ENCODE results near the gene IFNA21.
"Not testable (repeated sequence)": the region's sequence is repeated elsewhere in the genome, so short reads cannot be mapped to it uniquely, and the experiment has no call there.

Gene IFNA21

DNA sequence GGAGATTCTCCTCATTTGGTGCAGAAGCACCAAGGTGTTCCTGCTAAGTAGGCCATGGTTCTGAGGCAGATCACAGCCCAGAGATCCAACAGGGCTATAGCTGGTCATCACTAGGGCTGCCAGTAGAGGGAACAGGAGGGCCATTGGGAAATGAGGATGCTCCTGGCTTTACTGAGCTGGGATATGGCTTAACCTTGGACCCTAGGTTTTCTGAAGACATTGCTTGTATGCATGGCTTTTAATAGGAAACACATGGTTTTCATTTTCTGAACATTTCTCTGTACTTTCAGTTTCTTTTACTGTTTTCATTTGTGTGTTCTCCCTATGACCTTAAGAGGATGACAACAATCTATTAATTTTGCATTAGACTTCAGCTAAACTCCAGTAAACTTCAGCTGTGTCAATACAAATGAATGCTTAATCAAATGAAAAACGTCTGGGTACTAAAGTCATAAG is 25.0 kb downstream of the IFNA21 start, which contains the start of gene IFNW1:
TSS of gene IFNW1 (minus strand) at position 406 of the 456 bp plus-strand sequence. CDS start at position 144, 262 bp downstream.
- no peak for DNase-seq

DNA sequence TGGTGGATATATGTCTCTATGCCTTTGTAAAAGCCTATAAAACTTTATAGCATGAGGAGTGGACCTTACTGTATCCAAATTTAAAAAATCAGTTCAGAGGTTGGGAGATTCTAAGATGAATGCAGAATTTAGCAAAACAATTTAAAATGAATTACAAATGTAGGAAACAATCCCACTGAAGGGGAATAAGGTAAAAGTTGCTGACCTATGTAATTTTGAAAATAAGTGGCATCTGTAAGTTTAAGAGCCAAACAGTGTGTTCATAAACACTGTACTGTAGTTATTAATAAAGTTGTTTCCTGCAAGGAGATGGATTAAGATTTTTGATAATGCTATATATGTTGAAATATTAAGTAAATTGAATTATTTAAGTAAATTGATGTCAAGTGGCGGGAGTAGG is 29.4 kb downstream of the IFNA21 start:
- DNase-seq = no peak

DNA sequence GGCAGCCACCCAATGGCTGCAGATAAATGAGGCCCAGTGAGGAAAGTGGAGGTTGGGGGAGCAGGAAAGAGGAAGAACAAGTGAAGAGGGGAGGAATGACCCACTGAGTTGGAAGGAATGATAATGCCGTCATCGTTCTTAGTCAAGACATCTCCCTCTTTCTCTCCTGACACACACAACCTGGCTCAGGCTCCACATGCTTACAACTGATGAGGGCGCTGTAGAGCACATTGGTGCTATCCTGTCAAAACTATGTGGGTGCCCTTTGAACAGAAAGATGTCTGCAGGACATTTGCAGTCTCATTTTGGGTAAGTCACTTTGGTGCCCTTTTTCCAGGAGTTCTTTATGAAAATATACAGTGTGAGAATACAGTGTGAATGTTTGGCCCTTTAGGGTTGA is 30.7 kb downstream of the IFNA21 start:
- no peak for DNase-seq

DNA sequence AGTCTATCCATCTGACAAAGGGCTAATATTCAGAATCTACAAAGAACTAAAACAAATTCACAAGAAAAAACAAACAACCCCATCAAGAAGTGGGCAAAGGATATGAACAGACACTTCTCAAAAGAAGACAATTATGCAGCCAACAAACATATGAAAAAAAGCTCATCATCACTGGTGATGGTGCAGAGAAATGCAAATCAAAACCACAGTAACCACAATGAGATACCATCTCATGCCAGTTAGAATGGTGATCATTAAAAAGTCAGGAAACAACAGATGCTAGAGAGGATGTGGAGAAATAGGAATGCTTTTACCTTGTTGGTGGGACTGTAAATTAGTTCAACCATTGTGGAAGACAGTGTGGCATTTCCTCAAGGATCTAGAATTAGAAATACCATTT is 38.3 kb downstream of the IFNA21 start:
- not testable (repeated sequence) for DNase-seq

DNA sequence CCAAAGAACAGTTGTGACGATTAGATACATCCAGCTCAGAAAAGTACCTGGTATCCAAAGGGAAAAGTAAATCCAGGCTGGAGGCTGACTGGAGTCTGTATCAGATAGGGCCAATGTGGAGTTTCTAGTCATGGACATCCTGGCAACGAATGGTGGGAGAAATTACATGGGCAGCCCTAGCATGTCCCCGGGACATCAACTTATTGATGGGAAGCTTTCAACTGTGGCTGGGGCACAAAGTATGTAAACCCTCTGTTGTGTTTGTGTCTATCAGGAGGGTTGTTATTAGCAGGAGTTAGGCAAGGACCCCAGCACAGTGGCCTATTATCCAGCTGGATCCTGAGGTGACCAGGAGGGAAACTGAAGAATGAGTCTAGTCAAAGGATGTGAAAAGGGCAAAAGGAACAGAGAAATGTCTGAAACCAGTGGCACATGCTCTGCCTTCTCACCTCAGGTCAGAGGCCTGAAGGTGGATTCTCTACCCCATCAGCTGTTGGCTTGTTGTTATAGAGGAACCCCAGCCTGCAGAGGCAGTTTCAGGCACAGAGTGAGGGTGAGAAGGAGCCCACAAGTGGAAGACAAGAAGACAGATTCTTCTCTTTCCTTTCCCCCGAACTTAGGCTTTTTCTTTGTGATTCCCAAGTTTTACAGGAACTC is 44.7 kb downstream of the IFNA21 start:
- no peak for DNase-seq

DNA sequence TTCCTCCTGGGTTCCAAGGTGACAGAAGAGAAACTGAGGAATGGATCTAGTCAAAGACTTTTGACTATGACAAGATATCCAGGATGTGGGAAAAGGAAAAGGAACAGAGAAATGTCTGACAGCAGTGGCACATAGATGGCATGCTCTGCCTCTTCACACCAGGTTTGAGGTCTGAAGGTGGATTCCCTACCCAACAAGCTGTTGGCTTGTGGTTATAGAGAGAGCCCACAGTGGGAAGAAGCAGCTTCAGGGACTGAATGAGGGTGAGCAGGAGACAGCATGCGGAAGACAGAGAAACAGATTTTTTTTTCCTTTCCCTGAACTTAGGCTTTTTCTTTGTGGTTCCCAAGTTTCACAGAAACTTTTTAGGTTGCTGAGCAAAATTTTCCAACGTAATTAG is 45.4 kb downstream of the IFNA21 start:
- DNase-seq = no peak

DNA sequence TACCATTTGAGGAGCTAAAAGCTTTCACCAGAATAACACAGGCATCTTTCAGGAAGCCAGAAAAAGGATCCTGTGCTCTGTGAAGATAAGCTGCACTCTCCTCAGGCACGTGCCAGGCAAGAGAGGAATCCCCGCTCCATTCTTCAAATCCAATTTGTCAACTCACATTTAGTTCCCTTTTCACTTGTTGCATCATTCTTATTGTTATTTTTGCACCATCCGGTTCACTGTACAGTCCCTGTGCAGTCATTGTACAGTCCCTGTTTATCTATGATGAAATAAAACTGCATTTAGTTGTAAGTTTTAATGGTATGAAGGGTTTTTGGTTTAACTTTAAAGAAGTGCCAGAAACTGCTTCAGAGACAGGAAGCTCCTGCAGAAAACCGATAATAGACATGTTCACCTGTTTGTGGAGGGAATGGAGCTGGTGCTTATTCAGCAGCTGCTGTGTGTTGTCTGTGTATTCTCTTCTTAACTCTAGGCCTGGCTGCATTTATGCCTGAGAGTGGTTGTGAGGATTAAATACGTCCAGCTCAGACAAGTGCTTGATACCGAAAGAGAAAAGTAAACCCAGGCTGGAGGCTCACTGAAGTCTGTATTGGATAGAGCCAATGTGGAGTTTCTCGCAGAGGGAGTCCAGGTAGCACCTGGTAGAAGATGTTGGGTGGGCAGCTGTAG is 47.2 kb downstream of the IFNA21 start:
- no peak for DNase-seq

Measured in fibroblast of skin of back (primary cell).